Fibroblast of lung (primary cell): ENCODE results near the gene ZNF681.

ENCODE experiments used
- EZH2 ChIP-seq: IDR thresholded peaks from 2 replicates; pipeline ENCODE4 v1.5.1; 2012; ENCODE audit warnings: low read length, control low read depth, mild to moderate bottlenecking; ENCODE audit errors: missing control alignments
- TF ChIP-seq, protein P1 (sequence below), 2 donors: IDR thresholded peaks in 1 of 2; conservative IDR thresholded peaks in 1 of 2; 1 replicate in 1 of 2; 2 replicates in 1 of 2; pipeline ENCODE4 v1.5.1; 2011 to 2012; ENCODE audit warnings: low read length in 2 of 2, control low read depth in 1 of 2, inconsistent platforms in 1 of 2, low read depth in 1 of 2, mild to moderate bottlenecking in 1 of 2

DNA sequence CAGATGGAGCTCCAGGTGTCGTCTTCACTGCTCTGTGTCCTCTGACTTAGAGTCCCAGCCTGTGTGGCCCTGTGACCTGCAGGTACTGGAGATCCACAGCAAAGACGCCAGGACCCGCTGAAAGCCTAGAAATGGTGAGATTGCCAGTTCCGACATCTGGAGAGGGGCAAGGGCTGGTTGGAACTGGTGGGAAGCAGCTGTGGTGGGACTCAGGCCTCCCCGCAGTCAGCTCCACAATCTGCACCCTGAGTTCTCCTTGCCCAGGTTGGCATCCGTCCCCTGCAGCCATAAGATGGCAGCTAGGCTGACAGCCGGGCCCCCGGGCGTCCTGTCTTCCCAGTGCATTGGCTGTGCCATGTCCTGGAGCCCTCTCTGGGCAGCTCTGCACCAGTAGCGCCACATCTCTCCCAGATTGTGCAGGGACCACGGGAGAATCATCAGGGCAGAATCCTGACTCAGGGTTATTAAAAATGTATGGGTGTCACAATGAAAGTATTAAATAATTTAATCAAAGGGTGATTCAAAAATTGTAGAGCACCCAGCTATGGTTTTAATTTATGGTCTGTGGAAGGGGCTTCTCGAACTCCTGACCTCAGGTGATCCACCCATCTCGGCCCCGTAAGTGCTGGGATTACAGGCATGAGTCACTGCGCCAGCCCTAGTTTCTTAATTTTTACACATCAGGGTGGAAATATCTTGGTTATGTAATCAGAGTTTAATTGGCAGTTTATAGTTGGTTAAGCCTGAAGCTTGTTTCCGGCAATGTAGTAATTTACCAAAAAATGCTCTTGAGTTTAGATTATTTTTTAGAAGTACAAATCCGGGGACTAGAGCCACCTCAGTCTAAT is 32.2 kb upstream of the ZNF681 start:
- TF ChIP-seq, protein P1, sequence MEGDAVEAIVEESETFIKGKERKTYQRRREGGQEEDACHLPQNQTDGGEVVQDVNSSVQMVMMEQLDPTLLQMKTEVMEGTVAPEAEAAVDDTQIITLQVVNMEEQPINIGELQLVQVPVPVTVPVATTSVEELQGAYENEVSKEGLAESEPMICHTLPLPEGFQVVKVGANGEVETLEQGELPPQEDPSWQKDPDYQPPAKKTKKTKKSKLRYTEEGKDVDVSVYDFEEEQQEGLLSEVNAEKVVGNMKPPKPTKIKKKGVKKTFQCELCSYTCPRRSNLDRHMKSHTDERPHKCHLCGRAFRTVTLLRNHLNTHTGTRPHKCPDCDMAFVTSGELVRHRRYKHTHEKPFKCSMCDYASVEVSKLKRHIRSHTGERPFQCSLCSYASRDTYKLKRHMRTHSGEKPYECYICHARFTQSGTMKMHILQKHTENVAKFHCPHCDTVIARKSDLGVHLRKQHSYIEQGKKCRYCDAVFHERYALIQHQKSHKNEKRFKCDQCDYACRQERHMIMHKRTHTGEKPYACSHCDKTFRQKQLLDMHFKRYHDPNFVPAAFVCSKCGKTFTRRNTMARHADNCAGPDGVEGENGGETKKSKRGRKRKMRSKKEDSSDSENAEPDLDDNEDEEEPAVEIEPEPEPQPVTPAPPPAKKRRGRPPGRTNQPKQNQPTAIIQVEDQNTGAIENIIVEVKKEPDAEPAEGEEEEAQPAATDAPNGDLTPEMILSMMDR (conservative IDR thresholded peaks at IDR 0.05 in 1 of 2, IDR thresholded peaks at IDR 0.05 in 1 of 2; ENCODE audit: low read depth in 1 of 2, low read length in 2 of 2), result no peak
- TF ChIP-seq EZH2, result no peak
